Endothelial cell of umbilical vein (primary cell): Measurements from ENCODE around the gene NTSR1. TPM values are rescaled to one million over a fixed set of nuclear protein-coding genes. Genes with fewer than 3 reads are reported as not detected.

ENCODE experiments used
- BruUV-seq: library from RNA; stranded (reverse); fragments of 400-500 nt; replicated peaks from 2 replicates; lab custom pipeline; 2021; lab: Mats Ljungman, UMichigan
- CTCF ChIA-PET: fragments of 300-600, 350-600 bp; sonication (Branson Sonifier 250); formaldehyde crosslinking; loops from one replicate; lab custom pipeline; 2021; ENCODE audit warnings: antibody characterized with exemption, inconsistent platforms; lab: Charles Lee
- POLR2A ChIA-PET: fragments of 300-600, 350-600 bp; sonication (Branson Sonifier 250); formaldehyde crosslinking; loops from one replicate; lab custom pipeline; 2021; ENCODE audit warnings: antibody characterized with exemption, inconsistent platforms; lab: Charles Lee
- DNase-seq: peaks from one replicate; pipeline ENCODE4 v3.0.0-alpha.2; 2011; ENCODE audit warnings: low read depth, low spot score
- FAIRE-seq: peaks from 2 replicates; lab custom pipeline; 2011; peaks lifted over from hg19 to GRCh38; lab: Jason Lieb, UNC
- H2AFZ ChIP-seq: 2 replicates; pipeline ENCODE4 v1.6.0; 2012; ENCODE audit warnings: low read depth, low read length, control low read depth, inconsistent platforms
- H3K27ac ChIP-seq: 2 replicates; pipeline ENCODE4 v1.5.1; 2011; ENCODE audit warnings: low read depth, mild to moderate bottlenecking, control low read depth, low read length, moderate library complexity; ENCODE audit not compliant: insufficient read depth
- H3K27me3 ChIP-seq, 2 experiments: 2 replicates each; pipeline versions ENCODE4 v1.6.0 to v1.6.1; 2011; ENCODE audit warnings: low read length in 2 of 2, mixed read lengths in 1 of 2; ENCODE audit not compliant: control insufficient read depth in 2 of 2, insufficient read depth in 2 of 2
- H3K36me3 ChIP-seq, 2 experiments: 2 replicates in 1 of 2; 3 replicates in 1 of 2; pipeline ENCODE4 v1.5.1; 2011; ENCODE audit warnings: low read length in 2 of 2, mild to moderate bottlenecking in 1 of 2, moderate library complexity in 1 of 2; ENCODE audit not compliant: control insufficient read depth in 2 of 2, insufficient read depth in 2 of 2; ENCODE audit errors: extremely low read depth in 1 of 2
- H3K4me1 ChIP-seq: 3 replicates; pipeline ENCODE4 v1.5.1; 2011; ENCODE audit warnings: mild to moderate bottlenecking, low read length; ENCODE audit not compliant: control insufficient read depth, insufficient read depth; ENCODE audit errors: extremely low read depth
- H3K4me2 ChIP-seq: 2 replicates; pipeline ENCODE4 v1.6.1; 2011; ENCODE audit warnings: low read length, control low read depth, mixed read lengths; ENCODE audit not compliant: insufficient read depth
- H3K4me3 ChIP-seq, 3 experiments: fragments of 200-600 bp in 1 of 3; sonication (generic), shearing (Covaris generic) in 1 of 3; replicated peaks in 1 of 3; 2 replicates each; pipeline ENCODE4 v1.5.1; 2011 to 2016; ENCODE audit warnings: control low read depth in 3 of 3, low read length in 3 of 3, mild to moderate bottlenecking in 2 of 3, inconsistent platforms in 1 of 3, low read depth in 1 of 3, moderate library complexity in 1 of 3; ENCODE audit not compliant: insufficient read depth in 1 of 3
- H3K79me2 ChIP-seq: 2 replicates; pipeline ENCODE4 v1.6.0; 2012; ENCODE audit warnings: low read length, inconsistent platforms; ENCODE audit not compliant: control insufficient read depth, insufficient read depth
- H3K9ac ChIP-seq: replicated peaks from 2 replicates; pipeline ENCODE3; 2011; ENCODE audit warnings: low read length, control low read depth; ENCODE audit not compliant: insufficient read depth; ENCODE audit errors: extremely low read depth
- H3K9me1 ChIP-seq: replicated peaks from 3 replicates; pipeline ENCODE4 v1.6.0; 2011; ENCODE audit warnings: mild to moderate bottlenecking, low read length; ENCODE audit not compliant: control insufficient read depth, insufficient read depth; ENCODE audit errors: extremely low read depth
- H3K9me3 ChIP-seq: replicated peaks from 2 replicates; pipeline ENCODE4 v1.5.1; 2012; ENCODE audit warnings: low read length, inconsistent platforms; ENCODE audit not compliant: control insufficient read depth, insufficient read depth
- H4K20me1 ChIP-seq: replicated peaks from 2 replicates; pipeline ENCODE3; 2011; ENCODE audit warnings: mild to moderate bottlenecking, low read length; ENCODE audit not compliant: control insufficient read depth, insufficient read depth; ENCODE audit errors: extremely low read depth
- EZH2 ChIP-seq: IDR thresholded peaks from 2 replicates; pipeline ENCODE4 v1.6.1; 2012; ENCODE audit warnings: borderline replicate concordance, low read depth, mild to moderate bottlenecking, moderate library complexity, low read length, inconsistent platforms; ENCODE audit not compliant: severe bottlenecking
- FOS ChIP-seq: IDR thresholded peaks from 2 replicates; pipeline ENCODE4 v1.6.1; 2011; ENCODE audit warnings: mild to moderate bottlenecking, low read length, moderate library complexity, borderline replicate concordance; ENCODE audit not compliant: insufficient read depth
- GATA2 ChIP-seq: IDR thresholded peaks from 2 replicates; pipeline ENCODE4 v1.7.0; 2011; ENCODE audit warnings: low read depth, mild to moderate bottlenecking, moderate library complexity, mixed read lengths, low read length; ENCODE audit not compliant: insufficient read length, insufficient read depth
- JUN ChIP-seq: IDR thresholded peaks from 2 replicates; pipeline ENCODE4 v1.6.1; 2011; ENCODE audit warnings: borderline replicate concordance, low read depth; ENCODE audit not compliant: insufficient read length, insufficient read depth
- MYC ChIP-seq: IDR thresholded peaks from one replicate; pipeline ENCODE4 v1.6.1; 2011; ENCODE audit warnings: mild to moderate bottlenecking, low read depth, low read length
- POLR2A ChIP-seq: IDR thresholded peaks from 2 replicates; pipeline ENCODE4 v1.6.1; 2012; ENCODE audit warnings: low read depth, mild to moderate bottlenecking, control low read depth, low read length
- POLR2AphosphoS5 ChIP-seq: IDR thresholded peaks from 2 replicates; pipeline ENCODE4 v1.6.1; 2012; ENCODE audit warnings: low read depth, mild to moderate bottlenecking, control low read depth, low read length, moderate library complexity; ENCODE audit not compliant: insufficient read depth
- dilution Hi-C: fragments of 300-500 bp; cut with MboI; formaldehyde crosslinking; loops from one replicate; pipeline ENCODE4 v1.15.0; 2019; ENCODE audit warnings: low sequenced_read_pairs; ENCODE audit not compliant: extremely low pct_ligation_motif_present
- intact Hi-C: fragments of 100-400 bp; cut with micrococcal nuclease; formaldehyde crosslinking; loops from one replicate; pipeline ENCODE4 v1.10.0; 2022
- polyA plus RNA-seq, 4 experiments: library from polyadenylated mRNA; depleted of rRNA in 3 of 4; stranded (reverse) in 3 of 4; unstranded in 1 of 4; fragments of >200 nt; gene quantifications; 2 replicates each; pipeline versions ENCODE4 v1.2.1 to v1.2.3, GENCODE V29; 2011 to 2012; ENCODE audit warnings: missing spikeins in 1 of 4
- total RNA-seq: library from RNA; stranded (reverse); gene quantifications from 2 replicates; pipeline ENCODE4 v1.2.3, GENCODE V29; 2021
- TF ChIP-seq, protein P1 (sequence below), 2 donors: IDR thresholded peaks; 1 replicate in 1 of 2; 2 replicates in 1 of 2; pipeline ENCODE4 v1.5.1; 2011; ENCODE audit warnings: low read length in 2 of 2, mild to moderate bottlenecking in 2 of 2, moderate library complexity in 2 of 2, control low read depth in 1 of 2, inconsistent platforms in 1 of 2, low read depth in 1 of 2; ENCODE audit not compliant: insufficient read depth in 1 of 2; ENCODE audit errors: extremely low read depth in 1 of 2
- TF ChIP-seq, protein P2 (sequence below): IDR thresholded peaks from 2 replicates; pipeline ENCODE4 v1.6.1; 2011; ENCODE audit not compliant: insufficient read depth, insufficient read length

NTSR1 gene
- total and polyA plus RNA-seq, 2 donors (not counting 3 experiments of a cell fraction or from before 2014, with no cell fraction given), result 0.14 to 2.1 TPM

DNA sequence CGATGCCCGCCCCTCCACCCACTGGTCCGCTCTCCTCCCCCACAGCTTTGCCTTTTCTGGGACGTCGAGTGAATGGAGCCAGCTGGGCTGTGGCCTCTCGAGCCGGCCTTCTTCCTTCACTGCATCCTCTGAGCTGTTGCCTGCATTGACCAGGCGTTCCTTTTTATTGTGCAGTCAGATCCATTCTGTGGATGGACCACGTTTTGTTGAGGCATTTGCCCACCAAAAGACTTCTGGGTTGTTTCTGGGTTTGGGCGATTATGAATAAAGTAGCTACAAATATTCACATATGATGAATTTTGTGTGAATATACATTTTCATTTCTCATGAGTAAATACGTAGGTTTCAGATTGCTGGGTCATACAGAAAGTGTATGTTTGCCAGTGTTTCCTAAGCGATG, 9.9 kb downstream of the NTSR1 start:
- H3K9me3 ChIP-seq, result no peaks in the 10 kb centered on the region
- no peak overlapping the region for H3K4me2 ChIP-seq
- no peak for FAIRE-seq
- TF ChIP-seq POLR2AphosphoS5 (no peak), POLR2A (no peak), EZH2 (no peak), GATA2 (no peak), MYC (no peak), FOS (no peak), JUN (no peak)
- TF ChIP-seq, protein P1, sequence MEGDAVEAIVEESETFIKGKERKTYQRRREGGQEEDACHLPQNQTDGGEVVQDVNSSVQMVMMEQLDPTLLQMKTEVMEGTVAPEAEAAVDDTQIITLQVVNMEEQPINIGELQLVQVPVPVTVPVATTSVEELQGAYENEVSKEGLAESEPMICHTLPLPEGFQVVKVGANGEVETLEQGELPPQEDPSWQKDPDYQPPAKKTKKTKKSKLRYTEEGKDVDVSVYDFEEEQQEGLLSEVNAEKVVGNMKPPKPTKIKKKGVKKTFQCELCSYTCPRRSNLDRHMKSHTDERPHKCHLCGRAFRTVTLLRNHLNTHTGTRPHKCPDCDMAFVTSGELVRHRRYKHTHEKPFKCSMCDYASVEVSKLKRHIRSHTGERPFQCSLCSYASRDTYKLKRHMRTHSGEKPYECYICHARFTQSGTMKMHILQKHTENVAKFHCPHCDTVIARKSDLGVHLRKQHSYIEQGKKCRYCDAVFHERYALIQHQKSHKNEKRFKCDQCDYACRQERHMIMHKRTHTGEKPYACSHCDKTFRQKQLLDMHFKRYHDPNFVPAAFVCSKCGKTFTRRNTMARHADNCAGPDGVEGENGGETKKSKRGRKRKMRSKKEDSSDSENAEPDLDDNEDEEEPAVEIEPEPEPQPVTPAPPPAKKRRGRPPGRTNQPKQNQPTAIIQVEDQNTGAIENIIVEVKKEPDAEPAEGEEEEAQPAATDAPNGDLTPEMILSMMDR (IDR thresholded peaks at IDR 0.05; ENCODE audit: extremely low read depth in 1 of 2, insufficient read depth in 1 of 2, low read depth in 1 of 2, low read length in 2 of 2), result no peak
- TF ChIP-seq, protein P2, sequence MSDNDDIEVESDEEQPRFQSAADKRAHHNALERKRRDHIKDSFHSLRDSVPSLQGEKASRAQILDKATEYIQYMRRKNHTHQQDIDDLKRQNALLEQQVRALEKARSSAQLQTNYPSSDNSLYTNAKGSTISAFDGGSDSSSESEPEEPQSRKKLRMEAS, result no peak
- POLR2A ChIA-PET, result no interaction called here
- H3K9ac ChIP-seq, result no peak overlapping the region
- CTCF ChIA-PET, result interaction anchor here (1.4 to 2.3 kb wide), 2 partner anchors 11 to 15 kb away, joined by 6 to 7 read pairs; partner anchors contain the start of gene NTSR1
- H3K9me1 ChIP-seq, result no peaks in the 10 kb centered on the region
- H3K4me1 ChIP-seq, result no peaks in the 10 kb centered on the region
- H3K79me2 ChIP-seq, result no peaks in the 10 kb centered on the region
- no peak for DNase-seq
- H4K20me1 ChIP-seq, result no peaks in the 10 kb centered on the region
- H3K4me3 ChIP-seq, result no peak overlapping the region
- no TSS peak for BruUV-seq
- intact Hi-C loops, result no loop called here
- H3K27ac ChIP-seq, result no peak overlapping the region
- peaks cover 1 to 30% of the 10 kb centered on the region in 2 experiments for H3K27me3 ChIP-seq
- dilution Hi-C loops, result no loop called here
- H2AFZ ChIP-seq, result no peak overlapping the region
- no peaks in the 10 kb centered on the region for H3K36me3 ChIP-seq
